HEK293T (cell line): Measurements from ENCODE around the gene UBN1.
"Not testable (repeated sequence)": the region's sequence is repeated elsewhere in the genome, so short reads cannot be mapped to it uniquely, and the experiment has no call there.

Experiments used
- CTCF ChIA-PET: fragments of 350-600 bp; formaldehyde crosslinking; extraction: SDS; loops from one replicate; lab custom pipeline; 2021; ENCODE audit warnings: antibody characterized with exemption, inconsistent platforms; lab: Yijun Ruan, JAX
- POLR2A ChIA-PET: fragments of 350-600 bp; formaldehyde crosslinking; extraction: SDS; loops from one replicate; lab custom pipeline; 2020; ENCODE audit warnings: antibody characterized with exemption, inconsistent platforms; lab: Yijun Ruan, JAX
- DNase-seq: peaks from one replicate; pipeline ENCODE4 v3.0.0; 2012; ENCODE audit warnings: mixed read lengths; ENCODE audit errors: extremely low spot score
- ARNT ChIP-seq: fragments of 450-650 bp; IDR thresholded peaks from 2 replicates; pipeline ENCODE4 v1.6.1; 2017; ENCODE audit warnings: mild to moderate bottlenecking
- BHLHE40 ChIP-seq: fragments of 450-650 bp; IDR thresholded peaks from 2 replicates; pipeline ENCODE4 v1.6.1; 2016; ENCODE audit warnings: mild to moderate bottlenecking, moderate library complexity, borderline replicate concordance
- CTBP1 ChIP-seq: fragments of 450-650 bp; IDR thresholded peaks from 2 replicates; pipeline ENCODE4 v1.6.1; 2016; ENCODE audit warnings: borderline replicate concordance
- ELF4 ChIP-seq: fragments of 450-650 bp; IDR thresholded peaks from 2 replicates; pipeline ENCODE4 v1.6.1; 2017; ENCODE audit warnings: antibody characterized with exemption
- FOXA1 ChIP-seq: fragments of 450-650 bp; IDR thresholded peaks from 2 replicates; pipeline ENCODE4 v1.6.1; 2016; ENCODE audit warnings: mild to moderate bottlenecking
- FOXK2 ChIP-seq: fragments of 450-650 bp; IDR thresholded peaks from 2 replicates; pipeline ENCODE4 v1.6.1; 2016; ENCODE audit warnings: mild to moderate bottlenecking
- FOXM1 ChIP-seq: fragments of 450-650 bp; IDR thresholded peaks from 2 replicates; pipeline ENCODE4 v1.6.1; 2017; ENCODE audit warnings: mild to moderate bottlenecking, borderline replicate concordance
- HDGF ChIP-seq: fragments of 450-650 bp; IDR thresholded peaks from 2 replicates; pipeline ENCODE4 v1.6.1; 2017; ENCODE audit warnings: antibody characterized with exemption, borderline replicate concordance
- L3MBTL2 ChIP-seq: fragments of 450-650 bp; conservative IDR thresholded peaks from 2 replicates; pipeline ENCODE4 v1.6.1; 2016; ENCODE audit warnings: mild to moderate bottlenecking
- LEF1 ChIP-seq: fragments of 450-650 bp; IDR thresholded peaks from 2 replicates; pipeline ENCODE4 v1.6.1; 2017; ENCODE audit warnings: mild to moderate bottlenecking, borderline replicate concordance
- NFRKB ChIP-seq: fragments of 450-650 bp; IDR thresholded peaks from 2 replicates; pipeline ENCODE4 v1.6.1; 2016; ENCODE audit warnings: mild to moderate bottlenecking, moderate library complexity
- PKNOX1 ChIP-seq: fragments of 450-650 bp; IDR thresholded peaks from 2 replicates; pipeline ENCODE4 v1.6.1; 2016
- SP1 ChIP-seq: fragments of 450-650 bp; IDR thresholded peaks from 2 replicates; pipeline ENCODE4 v1.6.1; 2017
- SUZ12 ChIP-seq: fragments of 450-650 bp; IDR thresholded peaks from 2 replicates; pipeline ENCODE4 v1.6.1; 2016; ENCODE audit warnings: mild to moderate bottlenecking
- TARDBP ChIP-seq: fragments of 450-650 bp; IDR thresholded peaks from 2 replicates; pipeline ENCODE4 v1.6.1; 2016

The UBN1 gene

GRCh38 chr16:4927661-4928060 is 80.4 kb downstream of the UBN1 start:
- no peak for TF ChIP-seq ARNT
- TF ChIP-seq NFRKB: no peak
- TF ChIP-seq TARDBP: no peak
- TF ChIP-seq SUZ12: no peak
- no peak for TF ChIP-seq CTBP1
- TF ChIP-seq BHLHE40: no peak
- TF ChIP-seq FOXM1: no peak
- TF ChIP-seq SP1: no peak
- no peak for TF ChIP-seq FOXA1
- no peak for TF ChIP-seq FOXK2
- TF ChIP-seq ELF4: no peak
- TF ChIP-seq L3MBTL2: no peak
- TF ChIP-seq HDGF: no peak
- no peak for DNase-seq
- POLR2A ChIA-PET: no interaction called here
- CTCF ChIA-PET: no interaction called here

- CTCF ChIA-PET: no interaction called here
- no peak for DNase-seq
- POLR2A ChIA-PET: no interaction called here
- TF ChIP-seq LEF1: no peak
- no peak for TF ChIP-seq NFRKB
- no peak for TF ChIP-seq FOXM1
- TF ChIP-seq FOXK2: no peak
- no peak for TF ChIP-seq SP1
- no peak for TF ChIP-seq ELF4
- no peak for TF ChIP-seq CTBP1
- no peak for TF ChIP-seq PKNOX1
- TF ChIP-seq L3MBTL2: no peak
- no peak for TF ChIP-seq HDGF
- no peak for TF ChIP-seq FOXA1
- TF ChIP-seq TARDBP: no peak
Observed at GRCh38 chr16:4928227-4928626, 80.9 kb downstream of the UBN1 start.

- POLR2A ChIA-PET, CTCF ChIA-PET, DNase-seq: not testable (repeated sequence)
Observed at GRCh38 chr16:4929619-4930018, 82.3 kb downstream of the UBN1 start.

GRCh38 chr16:4931381-4931780 is 84.1 kb downstream of the UBN1 start:
- CTCF ChIA-PET: no interaction called here

More at GRCh38 chr16:4931381-4931780, 84.1 kb downstream of the UBN1 start:
- POLR2A ChIA-PET: interaction anchor here (1.1 kb wide), 1 partner anchor 11 kb away, joined by 3 read pairs; no protein-coding TSS in a partner anchor
- DNase-seq: no peak
- TF ChIP-seq LEF1 (no peak), L3MBTL2 (no peak)
